ENCODE data around the gene PPP2R5C. TPM values are rescaled to one million over a fixed set of nuclear protein-coding genes. Genes with fewer than 3 reads are reported as not detected.

The PPP2R5C gene
- total RNA-seq, 3 donors from 2014 or later: 90.5 to 105 (median 102) TPM

GRCh38 chr14:101878211-101878821 is 116.8 kb downstream of the PPP2R5C start:
- Histone ChIP-seq H3K9me3 (no peaks in the 10 kb centered on the region), H3K4me1 (peaks cover 0 to 10% of the 10 kb centered on the region in 2 donors), H3K27ac (peak overlapping the region; percentile 38 to 46), H3K36me3 (no peaks in the 10 kb centered on the region), H3K27me3 (no peaks in the 10 kb centered on the region), H3K4me3 (no peak overlapping the region)
- no peak for TF ChIP-seq POLR2A (IDR thresholded peaks at IDR 0.05)
- TF ChIP-seq CTCF (IDR thresholded peaks at IDR 0.05): no peak
- no peak for TF ChIP-seq POLR2AphosphoS5 (IDR thresholded peaks at IDR 0.05)
- intact Hi-C loops (cut with DNase I; ENCODE audit: low total_unique reads): no loop called here
- DNase-seq (ENCODE audit: low spot score in 2 of 2): no peak

- Histone ChIP-seq H3K27me3 (no peaks in the 10 kb centered on the region), H3K4me1 (peaks cover 0 to 10% of the 10 kb centered on the region in 2 donors), H3K4me3 (no peak overlapping the region), H3K9me3 (no peaks in the 10 kb centered on the region), H3K36me3 (no peaks in the 10 kb centered on the region), H3K27ac (peak overlapping the region; percentile 25 to 46)
- no peak for DNase-seq (ENCODE audit: low spot score in 2 of 2)
- TF ChIP-seq POLR2A (IDR thresholded peaks at IDR 0.05) (no peak), POLR2AphosphoS5 (IDR thresholded peaks at IDR 0.05) (no peak), CTCF (IDR thresholded peaks at IDR 0.05) (no peak)
- intact Hi-C loops (cut with DNase I; ENCODE audit: low total_unique reads): no loop called here
Measured at GRCh38 chr14:101878822-101879528, 117.5 kb downstream of the PPP2R5C start.

- TF ChIP-seq POLR2AphosphoS5 (IDR thresholded peaks at IDR 0.05): no peak
- TF ChIP-seq POLR2A (IDR thresholded peaks at IDR 0.05): no peak
- TF ChIP-seq CTCF (IDR thresholded peaks at IDR 0.05): no peak
- Histone ChIP-seq H3K27ac (no peak overlapping the region), H3K9me3 (no peaks in the 10 kb centered on the region), H3K27me3 (no peaks in the 10 kb centered on the region), H3K4me3 (no peak overlapping the region), H3K36me3 (no peaks in the 10 kb centered on the region), H3K4me1 (peaks cover 0 to 10% of the 10 kb centered on the region in 2 donors)
- intact Hi-C loops (cut with DNase I; ENCODE audit: low total_unique reads): no loop called here
- no peak for DNase-seq (ENCODE audit: low spot score in 2 of 2)
Measured at GRCh38 chr14:101879529-101880336, 118.2 kb downstream of the PPP2R5C start.

- H3K36me3 ChIP-seq: no peaks in the 10 kb centered on the region
- no peak overlapping the region for H3K27ac ChIP-seq
- DNase-seq (ENCODE audit: low spot score in 2 of 2): no peak
- no peaks in the 10 kb centered on the region for H3K9me3 ChIP-seq
- intact Hi-C loops (cut with DNase I; ENCODE audit: low total_unique reads): no loop called here
- peaks cover 0 to 1% of the 10 kb centered on the region in 2 donors for H3K4me1 ChIP-seq
- no peaks in the 10 kb centered on the region for H3K27me3 ChIP-seq
- TF ChIP-seq CTCF (IDR thresholded peaks at IDR 0.05) (no peak), POLR2A (IDR thresholded peaks at IDR 0.05) (no peak), POLR2AphosphoS5 (IDR thresholded peaks at IDR 0.05) (no peak)
- no peak overlapping the region for H3K4me3 ChIP-seq
Measured at GRCh38 chr14:101881426-101881825, 119.9 kb downstream of the PPP2R5C start.
